ENCODE data around the gene CCDC82. TPM values are rescaled to one million over a fixed set of nuclear protein-coding genes. Genes with fewer than 3 reads are reported as not detected.

CCDC82 gene
- total and polyA plus RNA-seq, 2 experiments from 2014 or later: 17.3 TPM

DNA sequence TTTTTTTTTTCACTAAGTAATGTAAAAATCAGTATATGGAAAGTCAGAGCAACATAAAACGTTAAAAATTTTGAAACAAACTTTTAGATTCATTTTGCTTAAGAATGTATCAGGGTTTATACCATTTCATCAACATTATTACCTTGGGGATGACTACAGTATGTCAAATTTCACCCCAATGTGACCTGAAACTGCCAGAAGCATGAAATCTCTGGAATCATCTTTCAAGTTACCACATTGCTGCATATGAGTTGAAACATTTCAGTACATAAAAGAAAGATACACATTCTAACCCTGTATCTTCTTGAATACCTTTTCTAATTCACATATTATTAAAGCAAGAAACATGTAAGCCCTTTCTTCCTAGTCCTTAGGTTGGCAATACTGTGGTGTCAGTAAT is 79.5 kb downstream of the CCDC82 start:
- no peak for TF ChIP-seq CTCF (IDR thresholded peaks at IDR 0.05; ENCODE audit: low read depth, low read length)
- Histone ChIP-seq H3K4me3 (no peak overlapping the region), H3K9me3 (ENCODE audit: low read depth) (no peaks in the 10 kb centered on the region), H3K36me3 (no peaks in the 10 kb centered on the region), H3K4me1 (ENCODE audit: low read depth) (peaks cover 23% of the 10 kb centered on the region), H3K27ac (no peak overlapping the region), H3K27me3 (no peaks in the 10 kb centered on the region)
- no peak for DNase-seq (ENCODE audit: low read depth in 1 of 2, low spot score in 1 of 2)

DNA sequence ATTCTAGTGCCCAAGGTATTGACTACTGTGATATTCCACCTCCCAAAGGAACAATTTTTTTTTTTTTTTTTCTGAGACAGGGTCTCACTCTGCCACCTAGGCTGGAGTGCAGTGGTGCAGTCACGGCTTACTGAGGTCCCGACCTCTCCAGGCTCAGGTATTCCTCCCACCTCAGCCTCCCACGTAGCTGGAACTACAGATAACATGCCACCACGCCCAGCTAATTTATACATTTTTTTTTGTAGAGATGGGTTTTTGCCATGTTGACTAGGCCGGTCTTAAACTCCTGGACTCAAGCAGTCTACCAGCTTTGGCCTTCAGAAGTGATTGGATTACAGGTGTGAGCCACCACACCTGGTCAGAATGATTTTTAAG is 80.1 kb downstream of the CCDC82 start:
- Histone ChIP-seq H3K4me1 (ENCODE audit: low read depth) (peaks cover 23% of the 10 kb centered on the region), H3K36me3 (no peaks in the 10 kb centered on the region), H3K9me3 (ENCODE audit: low read depth) (no peaks in the 10 kb centered on the region), H3K27me3 (no peaks in the 10 kb centered on the region), H3K27ac (no peak overlapping the region), H3K4me3 (no peak overlapping the region)
- DNase-seq (ENCODE audit: low read depth in 1 of 2, low spot score in 1 of 2): no peak
- TF ChIP-seq CTCF (IDR thresholded peaks at IDR 0.05; ENCODE audit: low read depth, low read length): no peak

DNA sequence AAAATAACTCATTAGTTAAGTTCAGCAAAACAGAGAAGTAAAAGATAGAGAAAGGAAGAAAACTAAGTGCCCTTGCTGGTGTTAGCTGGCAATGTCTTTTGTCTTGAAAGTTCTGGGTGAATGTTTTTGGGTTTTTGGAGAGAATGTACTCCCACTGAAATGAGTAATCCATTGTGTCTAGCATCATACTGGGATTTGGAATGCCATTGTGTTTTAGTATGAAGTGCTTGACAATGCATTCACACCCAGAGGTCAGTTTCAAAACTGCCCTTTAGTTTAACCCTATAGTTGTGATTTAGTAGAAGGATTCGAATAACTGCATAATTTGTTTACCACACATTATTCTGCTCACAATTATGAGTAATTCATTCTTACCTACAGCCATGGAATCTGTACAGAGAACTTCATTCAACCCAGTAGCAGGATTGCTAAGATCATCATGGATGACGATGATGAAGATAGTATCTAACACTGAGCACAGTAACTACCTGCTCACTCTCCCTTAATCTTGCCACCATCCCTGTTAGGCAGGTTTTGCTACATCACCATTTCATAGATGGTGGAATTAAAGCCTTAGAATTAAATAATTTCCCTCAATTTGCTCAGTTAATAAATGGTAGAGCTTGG is 80.6 kb downstream of the CCDC82 start:
- DNase-seq (ENCODE audit: low read depth in 1 of 2, low spot score in 1 of 2): peak in 1 of 2 donors; percentile 82
- TF ChIP-seq CTCF (IDR thresholded peaks at IDR 0.05; ENCODE audit: low read depth, low read length): no peak
- Histone ChIP-seq H3K4me3 (no peak overlapping the region), H3K4me1 (ENCODE audit: low read depth) (peaks cover 23% of the 10 kb centered on the region), H3K27ac (no peak overlapping the region), H3K27me3 (no peaks in the 10 kb centered on the region), H3K9me3 (ENCODE audit: low read depth) (no peaks in the 10 kb centered on the region), H3K36me3 (no peaks in the 10 kb centered on the region)

- TF ChIP-seq CTCF (IDR thresholded peaks at IDR 0.05; ENCODE audit: low read depth, low read length): no peak
- DNase-seq (ENCODE audit: low read depth in 1 of 2, low spot score in 1 of 2): peak in 1 of 2 donors; percentile 90
- Histone ChIP-seq H3K27me3 (no peaks in the 10 kb centered on the region), H3K9me3 (ENCODE audit: low read depth) (no peaks in the 10 kb centered on the region), H3K27ac (peak overlapping the region; percentile 98), H3K4me1 (ENCODE audit: low read depth) (peaks cover 29% of the 10 kb centered on the region), H3K4me3 (peak overlapping the region; percentile 13), H3K36me3 (no peaks in the 10 kb centered on the region)
Measured at GRCh38 chr11:96307776-96308140, 82.0 kb downstream of the CCDC82 start.

DNA sequence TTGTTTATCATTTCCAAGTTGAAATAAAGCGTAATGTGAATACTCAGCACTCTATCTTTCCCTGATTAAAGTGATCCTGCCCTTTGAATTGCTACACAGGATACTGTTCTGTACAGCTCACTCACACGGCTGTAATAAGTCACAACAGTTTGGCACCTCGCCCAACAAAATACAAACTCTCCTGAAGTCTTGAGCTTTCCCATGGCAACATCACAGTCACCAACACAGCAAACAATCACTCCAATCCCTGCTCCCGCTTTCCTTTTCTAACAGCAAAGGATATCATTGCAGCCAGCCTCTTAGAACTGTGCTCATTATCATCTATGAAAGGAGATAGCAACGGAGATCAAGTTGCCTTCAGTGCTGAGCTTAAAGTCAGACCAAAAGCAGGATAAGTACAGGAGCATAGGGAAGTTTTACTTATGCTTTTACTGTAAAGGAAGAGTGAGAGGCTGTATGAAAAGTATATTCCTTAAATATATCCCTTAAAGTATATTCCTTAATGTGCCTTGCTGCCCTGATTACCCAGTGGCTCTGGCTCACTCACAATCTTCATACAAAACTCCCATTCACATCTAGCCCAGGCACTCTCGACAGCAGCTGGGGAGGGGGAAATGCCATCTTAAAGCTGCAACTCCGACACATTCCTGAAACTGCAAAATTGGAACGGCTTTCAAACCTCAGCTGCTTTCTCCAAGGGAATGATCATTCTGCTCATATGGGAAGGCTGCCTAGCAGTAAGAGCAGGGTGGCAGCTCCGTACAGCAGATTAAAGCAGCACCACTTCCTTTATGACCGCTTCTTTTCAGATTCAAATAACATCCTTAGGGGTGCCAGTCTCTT is 82.6 kb downstream of the CCDC82 start:
- no peak for TF ChIP-seq CTCF (IDR thresholded peaks at IDR 0.05; ENCODE audit: low read depth, low read length)
- Histone ChIP-seq H3K4me3 (peak overlapping the region; percentile 13), H3K27me3 (no peaks in the 10 kb centered on the region), H3K27ac (peak overlapping the region; percentile 98), H3K4me1 (ENCODE audit: low read depth) (peaks cover 29% of the 10 kb centered on the region), H3K9me3 (ENCODE audit: low read depth) (no peaks in the 10 kb centered on the region), H3K36me3 (no peaks in the 10 kb centered on the region)
- DNase-seq (ENCODE audit: low read depth in 1 of 2, low spot score in 1 of 2): peak; percentile 95 to 99
